PC-9 (cell line): ENCODE data around the gene NEDD9.

Experiments
- EZH2 ChIP-seq: fragments of 200-600 bp; sonication (generic); IDR thresholded peaks from 2 replicates; pipeline ENCODE4 v1.8.0; 2017; ENCODE audit warnings: antibody characterized with exemption, low read depth
- TF ChIP-seq, protein P1 (sequence below): fragments of 200-600 bp; sonication (generic); conservative IDR thresholded peaks from 2 replicates; pipeline ENCODE4 v1.6.1; 2017; ENCODE audit warnings: mixed run types, antibody characterized with exemption, mild to moderate bottlenecking, moderate library complexity

DNA sequence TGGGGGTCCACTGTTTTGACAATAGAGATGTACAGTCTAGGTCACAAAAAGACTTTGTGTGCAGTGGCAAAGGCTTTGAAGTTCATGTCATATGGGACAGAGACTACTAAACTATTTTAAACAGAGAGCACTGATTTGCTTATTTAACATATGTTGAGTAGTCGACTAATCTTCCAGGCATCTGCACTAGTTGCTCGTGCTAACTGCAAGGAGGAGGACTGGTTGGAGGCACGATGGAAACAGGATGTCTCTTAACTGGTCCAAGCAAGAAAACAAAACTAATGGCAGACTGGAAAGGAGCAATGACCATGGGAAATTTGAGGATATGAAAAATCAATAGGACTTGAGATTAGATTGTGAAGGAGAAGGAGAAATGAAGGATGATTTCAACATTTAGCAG is 92.4 kb downstream of the NEDD9 start:
- TF ChIP-seq, protein P1, sequence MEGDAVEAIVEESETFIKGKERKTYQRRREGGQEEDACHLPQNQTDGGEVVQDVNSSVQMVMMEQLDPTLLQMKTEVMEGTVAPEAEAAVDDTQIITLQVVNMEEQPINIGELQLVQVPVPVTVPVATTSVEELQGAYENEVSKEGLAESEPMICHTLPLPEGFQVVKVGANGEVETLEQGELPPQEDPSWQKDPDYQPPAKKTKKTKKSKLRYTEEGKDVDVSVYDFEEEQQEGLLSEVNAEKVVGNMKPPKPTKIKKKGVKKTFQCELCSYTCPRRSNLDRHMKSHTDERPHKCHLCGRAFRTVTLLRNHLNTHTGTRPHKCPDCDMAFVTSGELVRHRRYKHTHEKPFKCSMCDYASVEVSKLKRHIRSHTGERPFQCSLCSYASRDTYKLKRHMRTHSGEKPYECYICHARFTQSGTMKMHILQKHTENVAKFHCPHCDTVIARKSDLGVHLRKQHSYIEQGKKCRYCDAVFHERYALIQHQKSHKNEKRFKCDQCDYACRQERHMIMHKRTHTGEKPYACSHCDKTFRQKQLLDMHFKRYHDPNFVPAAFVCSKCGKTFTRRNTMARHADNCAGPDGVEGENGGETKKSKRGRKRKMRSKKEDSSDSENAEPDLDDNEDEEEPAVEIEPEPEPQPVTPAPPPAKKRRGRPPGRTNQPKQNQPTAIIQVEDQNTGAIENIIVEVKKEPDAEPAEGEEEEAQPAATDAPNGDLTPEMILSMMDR = no peak
- no peak for TF ChIP-seq EZH2
